DLD1 (cell line): ENCODE measurements around the gene CCNY.

ENCODE experiments used
- in situ Hi-C: cut with HindIII; loops from 2 replicates; pipeline ENCODE4 v1.10.0; 2017; ENCODE audit warnings: low sequenced_read_pairs

CCNY gene

DNA sequence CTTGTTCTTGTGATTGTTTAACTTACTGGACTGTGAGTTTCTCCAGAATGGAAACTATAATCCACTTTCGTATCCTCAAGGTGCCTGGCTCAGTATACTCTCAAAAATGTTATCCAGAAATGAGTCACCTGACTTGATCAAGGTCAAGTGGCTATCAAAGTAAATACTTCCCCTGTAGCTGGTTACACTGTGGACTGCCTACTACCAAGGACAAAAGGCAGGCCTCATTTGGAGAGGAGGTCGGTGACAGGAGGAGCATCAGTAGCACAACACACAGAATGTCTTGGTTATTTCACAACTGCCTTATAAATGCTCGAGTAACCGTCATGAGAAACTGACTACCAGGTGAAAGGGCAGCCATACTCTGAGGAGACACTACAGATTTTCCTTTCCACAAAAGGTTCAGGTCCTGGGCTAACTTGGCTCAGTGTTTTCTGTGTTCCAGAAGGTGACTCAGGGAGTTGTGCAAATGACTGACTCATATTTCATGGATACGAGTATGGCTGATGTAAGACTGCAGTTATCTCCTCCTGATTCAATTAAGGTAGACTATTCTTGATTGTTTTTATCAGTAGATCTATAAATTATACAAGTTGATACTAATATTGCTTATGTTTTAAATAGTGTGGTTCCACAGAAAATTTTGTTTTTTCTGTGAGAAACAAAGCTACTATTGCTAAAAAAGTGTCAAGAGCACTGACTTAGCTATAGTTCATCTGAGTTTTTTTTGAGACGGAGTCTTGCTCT, 4.2 kb upstream of the CCNY start:
- in situ Hi-C loops: no loop called here

DNA sequence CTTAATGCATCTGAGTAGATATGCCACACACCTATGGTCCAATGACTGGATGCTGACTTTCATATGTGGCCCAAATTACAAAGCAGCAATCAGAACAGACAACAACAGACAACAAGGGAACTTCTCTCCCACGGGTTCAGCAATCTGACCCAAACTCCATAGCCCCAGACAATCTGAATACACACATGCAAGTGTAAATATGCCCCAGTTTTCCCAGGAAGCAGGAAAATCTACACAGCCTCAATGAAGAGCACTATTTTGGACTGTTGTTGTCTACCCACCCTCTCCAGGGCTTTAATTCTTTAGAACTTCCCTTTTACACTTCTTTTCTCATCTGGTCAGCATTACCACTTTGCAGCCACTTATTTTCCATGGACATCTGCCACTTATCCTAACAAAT, 2.0 kb upstream of the CCNY start:
- in situ Hi-C loops: no loop called here

GRCh38 chr10:35335133-35336083, 901 bp upstream of the CCNY start:
- in situ Hi-C loops: no loop called here

DNA sequence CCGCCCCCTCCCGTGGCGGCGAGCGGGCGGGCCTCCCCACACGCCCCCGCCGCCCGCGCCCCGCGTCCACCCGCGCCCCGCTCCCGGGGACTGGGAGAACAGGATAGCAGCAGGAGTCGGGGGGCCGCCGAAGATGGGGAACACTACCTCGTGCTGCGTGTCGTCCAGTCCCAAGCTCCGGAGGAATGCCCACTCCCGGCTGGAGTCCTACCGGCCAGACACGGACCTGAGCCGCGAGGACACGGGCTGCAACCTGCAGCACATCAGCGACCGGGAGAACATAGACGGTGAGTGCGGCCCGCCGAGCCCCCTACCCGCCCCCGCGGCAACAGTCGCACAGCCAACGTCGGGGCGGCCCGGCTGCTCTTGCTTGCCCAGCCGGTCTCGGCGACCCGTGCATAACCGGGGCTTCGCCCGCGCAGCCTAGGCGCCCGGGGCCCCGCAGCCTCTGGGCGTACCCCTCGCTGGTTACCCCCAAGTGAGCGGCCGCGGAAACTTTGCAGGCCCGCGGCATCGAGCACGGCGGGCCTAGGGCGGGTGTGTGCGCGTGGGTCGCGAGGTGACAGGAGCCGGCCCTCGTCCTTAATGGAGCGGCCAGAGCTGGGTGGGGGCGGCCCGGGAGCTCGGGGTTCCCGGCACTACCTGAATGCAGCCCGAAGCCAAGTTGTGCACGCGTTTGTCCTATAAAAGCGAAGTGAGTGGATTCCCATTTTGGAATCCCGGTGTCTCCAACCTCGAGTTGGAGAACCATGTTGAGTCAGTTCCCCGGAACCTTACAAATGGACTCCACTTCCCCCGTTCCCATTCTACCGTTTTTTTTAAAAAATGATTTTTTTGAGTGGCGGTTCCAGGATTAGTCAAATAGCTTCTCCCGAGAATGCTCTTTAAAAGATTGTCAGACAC, 863 bp downstream of the CCNY start:
- in situ Hi-C loops: no loop called here

DNA sequence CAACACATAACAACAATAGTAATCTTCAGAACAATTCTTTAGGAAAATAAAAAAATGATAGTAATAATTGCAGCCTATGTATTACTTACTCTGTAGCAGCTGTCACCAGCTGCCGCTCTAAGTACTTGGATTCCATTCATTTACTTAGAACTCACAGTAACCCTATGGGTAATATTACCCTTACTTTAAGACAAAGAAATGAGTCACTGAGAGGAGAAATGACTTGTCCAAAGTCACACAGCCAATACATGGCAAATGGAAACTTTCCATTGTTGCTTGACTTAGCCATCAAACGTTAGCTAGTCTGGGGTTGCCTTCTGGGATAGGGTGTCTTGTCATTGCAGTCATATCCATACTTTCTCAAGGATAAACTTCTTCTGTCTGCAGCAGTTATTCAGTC, 3.6 kb downstream of the CCNY start:
- in situ Hi-C loops: no loop called here

DNA sequence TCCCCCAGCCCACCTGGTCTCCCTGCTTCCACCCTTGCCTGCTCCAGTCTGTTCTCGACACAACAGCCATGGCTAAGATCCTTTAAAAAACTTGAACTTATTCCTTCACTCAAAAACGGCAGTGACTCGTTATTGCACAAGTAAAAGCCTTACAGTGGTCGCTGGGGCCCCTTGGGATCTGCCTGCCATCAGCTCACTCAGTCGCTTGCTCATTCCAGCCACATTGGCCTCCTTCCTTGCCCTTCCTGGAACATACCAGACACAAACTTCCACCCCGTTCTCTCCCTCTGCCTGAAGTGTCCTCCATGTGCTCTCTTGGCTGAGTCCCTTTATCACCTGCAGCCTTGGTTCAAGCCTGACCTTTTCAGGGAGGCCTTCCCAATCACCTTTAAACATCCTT, 4.7 kb downstream of the CCNY start:
- in situ Hi-C loops: no loop called here

GRCh38 chr10:35341521-35341920, 5.2 kb downstream of the CCNY start:
- in situ Hi-C loops: no loop called here

GRCh38 chr10:35342183-35342753, 6.0 kb downstream of the CCNY start:
- in situ Hi-C loops: no loop called here

DNA sequence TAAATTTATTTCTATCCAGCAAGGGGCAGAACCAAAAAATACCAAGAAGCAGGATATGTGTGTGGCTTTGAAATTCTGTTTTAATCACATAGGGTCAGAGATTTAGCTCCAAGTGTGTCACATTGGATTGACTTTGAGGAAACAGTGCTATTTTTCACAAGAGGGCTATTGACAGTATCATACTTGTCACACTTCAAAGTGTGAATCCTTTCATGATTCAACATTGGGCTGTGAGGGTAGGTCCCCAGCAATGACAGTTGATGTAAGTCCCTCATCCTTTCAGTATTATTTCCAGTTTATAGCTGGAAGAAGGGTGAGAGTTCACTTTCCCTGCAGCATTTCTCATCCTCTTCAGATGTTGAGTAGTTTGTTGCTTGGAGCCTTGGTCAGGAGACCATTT, 7.4 kb downstream of the CCNY start:
- in situ Hi-C loops: no loop called here

- in situ Hi-C loops: no loop called here
Measured at GRCh38 chr10:35345383-35345742, 9.1 kb downstream of the CCNY start.

DNA sequence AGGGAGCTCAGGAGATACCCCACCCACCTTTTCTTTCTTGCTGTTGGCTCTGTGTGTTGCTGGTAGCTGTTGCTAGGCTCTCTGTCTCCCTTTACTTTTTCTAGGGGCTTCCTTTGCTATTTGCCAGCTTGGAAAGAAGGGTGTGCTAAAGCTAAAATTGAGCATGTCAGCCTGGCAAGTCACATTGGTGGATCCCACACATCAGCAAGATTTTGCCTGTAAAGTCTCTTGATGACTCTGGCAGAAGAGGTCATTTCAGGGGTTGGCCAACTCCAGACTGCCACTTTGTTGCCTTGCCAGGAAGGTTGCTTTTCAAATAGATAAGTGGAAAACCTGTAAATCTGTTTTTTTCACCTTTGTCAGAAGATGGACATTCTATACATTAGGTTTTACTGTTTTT, 9.9 kb downstream of the CCNY start:
- in situ Hi-C loops: no loop called here

GRCh38 chr10:35347121-35347562, 10.8 kb downstream of the CCNY start:
- in situ Hi-C loops: no loop called here

- in situ Hi-C loops: no loop called here
Measured at GRCh38 chr10:35347899-35348608, 11.7 kb downstream of the CCNY start.

DNA sequence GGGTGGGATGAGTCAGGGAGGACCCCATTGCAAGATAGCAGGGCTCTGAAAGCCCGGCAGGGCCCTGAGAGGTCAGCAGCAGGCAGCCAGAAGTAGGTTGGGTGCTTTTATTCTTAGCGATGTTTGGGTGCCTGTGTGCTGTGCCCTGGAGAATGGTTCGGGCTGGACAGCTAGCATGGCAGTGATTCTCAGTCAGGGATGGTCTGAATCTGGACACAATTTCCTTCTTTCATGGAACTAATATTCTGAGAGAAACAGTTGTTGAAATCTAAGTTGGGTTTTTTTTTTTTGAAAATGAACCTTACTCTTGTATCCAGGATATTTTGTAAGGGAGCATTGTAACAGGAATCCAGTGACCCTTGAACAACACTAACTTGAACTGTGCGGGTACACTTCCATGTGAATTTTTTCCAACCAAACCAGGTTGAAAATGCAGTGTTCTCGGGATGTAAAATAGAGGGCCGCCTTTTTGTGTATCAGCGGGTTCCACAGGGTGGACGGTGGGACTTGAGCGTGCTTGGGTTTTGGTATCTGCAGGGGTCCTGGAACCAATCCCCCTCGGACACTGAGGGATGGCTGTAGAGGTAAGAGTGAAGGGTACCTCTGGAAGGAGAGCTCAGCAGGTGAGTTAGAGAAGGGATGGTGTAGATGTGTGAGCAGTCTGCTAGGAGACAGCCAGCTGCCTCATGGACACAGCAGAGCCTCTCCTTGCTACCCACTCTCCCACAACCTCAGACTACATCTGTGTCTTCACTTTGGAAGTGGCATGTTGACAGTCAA, 12.5 kb downstream of the CCNY start:
- in situ Hi-C loops: no loop called here

- in situ Hi-C loops: no loop called here
Measured at GRCh38 chr10:35349389-35349915, 13.1 kb downstream of the CCNY start.

DNA sequence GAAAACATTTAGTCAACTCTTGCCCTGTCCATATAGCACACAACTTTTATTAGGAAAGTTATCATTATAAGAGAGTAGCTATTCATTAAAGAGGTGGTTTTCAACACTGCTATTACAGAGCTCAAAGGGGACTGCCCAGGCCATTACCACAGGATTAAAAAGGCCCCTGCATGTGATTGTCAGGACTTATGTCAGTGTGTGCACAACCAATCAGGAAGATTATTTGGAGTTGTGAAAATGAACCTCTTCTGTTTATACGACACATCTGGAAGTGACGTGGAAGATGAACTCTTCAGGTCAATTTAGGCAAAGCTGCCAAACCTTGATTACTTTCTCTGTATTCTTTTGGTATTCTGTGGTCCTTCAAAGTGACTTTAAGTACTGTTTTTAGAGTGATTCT, 14.7 kb downstream of the CCNY start:
- in situ Hi-C loops: no loop called here

DNA sequence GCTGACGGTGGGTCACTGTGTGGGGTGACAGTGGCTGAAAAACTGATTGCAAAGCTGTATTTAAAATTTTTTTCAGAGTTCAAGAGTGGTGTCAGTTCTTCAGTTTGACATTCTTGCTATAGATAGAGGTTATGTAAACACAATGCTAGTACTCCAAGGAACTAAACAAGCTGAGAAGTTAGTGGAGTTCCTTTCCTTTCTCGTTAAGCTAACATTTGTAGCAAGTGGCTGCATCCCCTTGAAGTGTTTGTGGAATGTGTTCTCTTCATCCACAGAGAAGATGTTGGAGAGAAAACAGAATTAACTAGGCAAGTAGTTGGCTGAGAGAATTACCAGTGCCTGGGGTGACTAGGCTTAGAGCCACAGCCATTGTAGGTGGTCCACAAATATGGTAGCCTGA, 15.8 kb downstream of the CCNY start:
- in situ Hi-C loops: no loop called here

- in situ Hi-C loops: no loop called here
Measured at GRCh38 chr10:35352512-35352911, 16.2 kb downstream of the CCNY start.

DNA sequence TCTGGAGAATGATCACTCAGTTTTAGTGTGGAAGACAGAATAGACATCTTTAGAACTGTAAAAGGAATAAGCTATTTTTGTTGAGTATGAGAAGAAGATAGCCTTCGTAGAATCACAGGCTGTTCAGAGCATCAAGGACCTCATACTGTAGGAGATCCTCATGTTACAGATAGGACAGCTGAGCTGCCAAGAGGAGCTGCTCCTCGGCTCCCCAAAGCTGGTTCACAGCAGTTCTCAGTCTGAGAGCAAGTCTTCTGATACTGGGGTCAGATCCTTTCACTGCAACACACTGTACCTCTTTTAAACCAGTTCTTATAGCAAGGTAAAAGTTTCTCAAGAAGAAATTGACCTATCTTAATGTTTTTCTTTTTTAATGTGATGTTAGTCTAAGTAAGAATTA, 17.1 kb downstream of the CCNY start:
- in situ Hi-C loops: no loop called here
